T-helper 2 cell treated with Interferon-gamma antibody and Interleukin-4, amounts not matched to agents 100 ng/mL and 5 ng/mL, for 36 hours (primary cell): Measurements from ENCODE around the gene TK1. TPM values are rescaled to one million over a fixed set of nuclear protein-coding genes. Genes with fewer than 3 reads are reported as not detected.
"Not testable (repeated sequence)": the region's sequence is repeated elsewhere in the genome, so short reads cannot be mapped to it uniquely, and the experiment has no call there.

ENCODE experiments used
- intact Hi-C: fragments of 100-400 bp; cut with micrococcal nuclease; formaldehyde crosslinking; loops from one replicate; pipeline ENCODE4 v1.15.1; 2023
- total RNA-seq: library from RNA; stranded (reverse); gene quantifications from 2 replicates; pipeline ENCODE4 v1.2.3, GENCODE V29; 2022

The TK1 gene
- total RNA-seq, 1 donor from 2014 or later, result 76.1 TPM

DNA sequence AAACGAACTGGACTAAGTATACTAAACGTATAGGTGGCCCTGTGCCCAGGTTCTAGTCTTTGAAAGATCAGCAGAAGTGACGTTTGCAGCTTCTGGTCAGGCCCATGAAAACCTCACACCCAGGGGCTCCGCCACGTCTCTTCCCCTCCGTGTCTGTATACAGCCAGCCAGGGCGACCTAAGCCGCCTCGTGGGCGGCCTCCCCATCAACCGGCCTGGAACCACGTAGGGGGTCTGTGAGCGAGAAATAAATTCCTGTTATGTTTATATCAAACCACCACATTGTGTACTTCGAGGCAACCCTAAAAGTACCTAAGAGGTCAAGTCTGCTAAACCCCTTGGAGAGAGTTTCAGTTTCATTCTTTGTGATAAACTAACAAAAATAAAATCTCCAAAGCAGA lies 6.8 kb downstream of the TK1 start:
- intact Hi-C loops, result loop anchor here (10.0 kb wide), 1 partner anchor 155 kb away; no protein-coding TSS in a partner anchor

DNA sequence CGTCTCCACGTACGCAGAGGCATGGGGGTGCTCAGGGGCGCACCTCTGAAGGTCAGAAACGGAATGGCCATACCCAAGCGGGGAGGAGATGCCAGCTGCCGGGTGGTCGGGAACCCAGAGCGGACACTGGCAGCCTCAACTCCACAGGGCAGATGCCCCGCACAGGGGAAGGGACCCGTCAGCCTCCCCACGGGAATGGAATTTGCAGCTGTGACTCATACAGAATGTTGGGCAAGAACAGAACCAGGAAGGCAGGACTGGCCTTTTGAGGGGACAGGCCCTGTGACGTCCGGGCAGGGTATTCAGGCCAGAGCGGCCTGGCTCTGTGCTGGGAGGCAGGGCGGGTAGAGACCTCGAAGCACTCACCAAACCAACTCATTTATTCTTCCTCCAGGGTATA lies 7.5 kb downstream of the TK1 start:
- intact Hi-C loops, result loop anchor here (5.0 kb wide), 1 partner anchor 47 kb away; the partner anchor contains the start of gene TMC8

DNA sequence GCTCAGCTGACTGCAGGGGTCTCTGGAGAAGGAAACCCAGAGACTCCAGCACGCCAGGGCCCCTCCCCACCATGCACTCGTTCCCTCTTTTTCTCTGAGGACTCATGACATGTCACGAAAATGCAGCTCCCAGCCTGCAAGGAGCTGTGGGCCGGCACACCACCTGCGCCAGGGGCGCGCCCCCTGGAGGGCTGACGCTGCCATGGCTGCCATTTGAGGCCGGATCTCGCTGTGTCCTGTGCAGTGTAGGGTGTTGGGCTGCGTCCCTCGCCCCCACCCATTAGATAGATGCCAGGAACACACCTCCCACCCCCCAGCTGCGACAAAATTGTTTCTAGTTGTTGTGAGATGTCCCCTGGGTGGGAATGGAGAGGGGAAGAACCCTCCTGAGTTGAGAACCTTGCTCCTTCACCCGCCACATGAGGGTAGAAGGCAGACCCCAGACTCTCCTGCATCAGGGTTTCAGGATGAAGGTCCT lies 10.3 kb downstream of the TK1 start:
- intact Hi-C loops, result loop anchor here (1.0 to 5.0 kb wide), 4 partner anchors 36 to 91 kb away; partner anchors contain the start of gene TMC8

- intact Hi-C loops, result loop anchor here (5.0 kb wide), 1 partner anchor 43 kb away; the partner anchor contains the start of gene TMC8
Measured at GRCh38 chr17:78175643-78175981, 11.2 kb downstream of the TK1 start.

DNA sequence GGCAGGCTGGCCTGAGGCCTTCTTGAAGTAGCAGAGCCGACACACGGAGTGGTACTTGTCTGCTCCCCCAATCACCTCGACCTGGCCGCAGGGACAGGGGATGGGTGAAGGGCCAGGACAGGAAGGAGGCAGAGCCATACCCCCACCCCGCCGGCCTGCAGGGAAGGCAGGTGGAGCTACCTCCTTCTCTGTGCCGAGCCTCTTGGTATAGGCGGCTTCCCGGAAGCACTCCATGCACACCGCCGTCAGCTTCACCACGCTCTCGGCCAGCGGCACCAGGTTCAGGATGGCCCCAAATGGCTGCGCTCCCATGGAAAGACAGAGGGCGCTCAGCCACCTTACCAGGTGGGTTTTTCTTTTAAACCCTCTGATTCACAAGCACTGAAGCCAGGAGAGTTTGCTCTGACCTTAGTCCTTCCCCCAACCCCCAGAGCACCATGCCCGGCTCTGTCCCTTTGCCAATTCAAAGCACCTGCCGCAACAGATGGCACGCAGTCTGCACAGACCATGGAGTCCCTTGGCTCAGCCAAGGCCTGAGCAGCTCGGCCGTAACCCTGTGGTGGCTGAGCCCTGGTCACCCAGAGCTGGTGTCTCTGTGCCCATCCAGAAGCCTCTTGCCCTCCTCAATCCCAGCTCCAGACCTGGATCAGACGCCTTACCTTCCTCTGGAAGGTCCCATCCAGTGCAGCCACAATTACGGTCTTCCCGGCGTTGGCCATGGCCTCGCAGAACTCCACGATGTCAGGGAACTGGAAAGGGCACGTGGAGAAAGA lies 11.8 kb downstream of the TK1 start:
- intact Hi-C loops, result loop anchor here (5.0 kb wide), 1 partner anchor 43 kb away; the partner anchor contains the start of gene TMC8

- intact Hi-C loops, result no loop called here
Measured at GRCh38 chr17:78174346-78174869, 12.4 kb downstream of the TK1 start.

DNA sequence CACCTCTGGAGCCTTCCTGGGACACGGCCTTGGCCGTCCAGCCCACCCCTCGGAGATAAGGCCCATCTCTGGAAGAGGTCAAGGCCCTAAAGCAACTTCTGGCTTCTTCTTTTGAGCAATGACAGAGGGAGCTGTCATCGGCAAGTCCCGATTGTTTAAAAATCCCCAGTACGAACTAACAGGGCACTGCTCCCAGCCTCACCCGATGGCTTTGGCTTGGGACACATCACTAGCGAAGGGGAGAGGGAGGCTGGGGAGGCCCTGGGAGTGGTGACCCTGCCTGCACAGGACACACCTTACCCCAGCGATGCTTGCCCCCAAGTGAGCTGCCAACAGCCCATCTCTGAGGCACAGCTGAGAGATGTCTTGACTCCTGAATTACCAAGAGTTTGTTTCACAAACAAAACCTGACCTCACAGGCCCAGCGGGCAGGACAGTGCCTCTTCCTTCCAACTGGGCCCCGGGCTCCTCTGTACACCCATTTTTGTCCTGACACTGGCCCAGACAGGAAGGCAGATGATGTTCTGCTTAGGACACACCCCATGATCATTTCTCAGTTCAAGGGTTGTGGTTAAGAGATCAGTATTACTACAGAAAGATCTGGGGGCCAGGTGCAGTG lies 13.6 kb downstream of the TK1 start:
- intact Hi-C loops, result no loop called here

GRCh38 chr17:78172249-78173051 lies 14.4 kb downstream of the TK1 start:
- intact Hi-C loops, result no loop called here

DNA sequence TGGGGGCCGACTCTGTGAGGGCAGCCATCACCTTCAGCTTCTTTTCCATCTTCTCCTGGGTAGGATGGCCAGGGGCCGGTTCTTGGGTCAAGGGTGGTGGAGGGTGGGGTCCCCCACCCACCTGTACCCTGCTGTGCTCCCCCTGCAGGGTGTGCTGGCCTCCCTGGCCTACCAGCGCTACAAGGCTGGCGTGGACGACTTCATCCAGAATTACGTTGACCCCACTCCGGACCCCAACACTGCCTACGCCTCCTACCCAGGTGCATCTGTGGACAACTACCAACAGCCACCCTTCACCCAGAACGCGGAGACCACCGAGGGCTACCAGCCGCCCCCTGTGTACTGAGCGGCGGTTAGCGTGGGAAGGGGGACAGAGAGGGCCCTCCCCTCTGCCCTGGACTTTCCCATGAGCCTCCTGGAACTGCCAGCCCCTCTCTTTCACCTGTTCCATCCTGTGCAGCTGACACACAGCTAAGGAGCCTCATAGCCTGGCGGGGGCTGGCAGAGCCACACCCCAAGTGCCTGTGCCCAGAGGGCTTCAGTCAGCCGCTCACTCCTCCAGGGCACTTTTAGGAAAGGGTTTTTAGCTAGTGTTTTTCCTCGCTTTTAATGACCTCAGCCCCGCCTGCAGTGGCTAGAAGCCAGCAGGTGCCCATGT lies 15.1 kb downstream of the TK1 start:
- intact Hi-C loops, result not testable (repeated sequence)

DNA sequence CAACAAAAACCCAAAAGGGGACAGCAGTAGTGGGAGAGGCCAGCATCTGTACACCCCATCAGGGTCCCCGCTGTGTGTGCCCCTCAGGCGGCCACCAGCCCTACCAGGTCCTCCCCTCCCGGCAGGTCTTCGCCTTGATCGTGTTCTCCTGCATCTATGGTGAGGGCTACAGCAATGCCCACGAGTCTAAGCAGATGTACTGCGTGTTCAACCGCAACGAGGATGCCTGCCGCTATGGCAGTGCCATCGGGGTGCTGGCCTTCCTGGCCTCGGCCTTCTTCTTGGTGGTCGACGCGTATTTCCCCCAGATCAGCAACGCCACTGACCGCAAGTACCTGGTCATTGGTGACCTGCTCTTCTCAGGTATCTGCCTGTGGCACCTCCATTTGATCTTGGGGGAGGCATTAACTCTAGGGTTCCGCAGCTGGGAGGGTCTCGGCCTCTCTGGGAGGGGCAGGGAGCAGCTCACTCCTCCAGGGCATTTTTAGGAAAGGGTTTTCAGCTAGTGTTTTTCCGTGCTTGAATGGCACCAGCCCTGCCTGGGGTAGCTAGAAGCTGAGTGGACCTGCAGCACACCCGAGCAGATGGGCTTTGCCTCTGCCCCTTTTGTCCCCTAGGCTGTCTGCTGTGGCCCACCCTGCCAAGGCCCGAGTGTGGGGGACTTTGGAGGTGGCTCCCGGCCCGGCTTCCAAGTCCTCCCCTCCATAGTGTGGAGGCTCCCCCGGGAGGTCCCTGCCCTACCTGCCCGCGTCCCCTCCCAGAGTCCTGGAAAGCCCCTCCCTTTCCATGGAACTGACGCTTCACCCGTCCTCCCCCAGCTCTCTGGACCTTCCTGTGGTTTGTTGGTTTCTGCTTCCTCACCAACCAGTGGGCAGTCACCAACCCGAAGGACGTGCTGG lies 15.9 kb downstream of the TK1 start:
- intact Hi-C loops, result no loop called here

DNA sequence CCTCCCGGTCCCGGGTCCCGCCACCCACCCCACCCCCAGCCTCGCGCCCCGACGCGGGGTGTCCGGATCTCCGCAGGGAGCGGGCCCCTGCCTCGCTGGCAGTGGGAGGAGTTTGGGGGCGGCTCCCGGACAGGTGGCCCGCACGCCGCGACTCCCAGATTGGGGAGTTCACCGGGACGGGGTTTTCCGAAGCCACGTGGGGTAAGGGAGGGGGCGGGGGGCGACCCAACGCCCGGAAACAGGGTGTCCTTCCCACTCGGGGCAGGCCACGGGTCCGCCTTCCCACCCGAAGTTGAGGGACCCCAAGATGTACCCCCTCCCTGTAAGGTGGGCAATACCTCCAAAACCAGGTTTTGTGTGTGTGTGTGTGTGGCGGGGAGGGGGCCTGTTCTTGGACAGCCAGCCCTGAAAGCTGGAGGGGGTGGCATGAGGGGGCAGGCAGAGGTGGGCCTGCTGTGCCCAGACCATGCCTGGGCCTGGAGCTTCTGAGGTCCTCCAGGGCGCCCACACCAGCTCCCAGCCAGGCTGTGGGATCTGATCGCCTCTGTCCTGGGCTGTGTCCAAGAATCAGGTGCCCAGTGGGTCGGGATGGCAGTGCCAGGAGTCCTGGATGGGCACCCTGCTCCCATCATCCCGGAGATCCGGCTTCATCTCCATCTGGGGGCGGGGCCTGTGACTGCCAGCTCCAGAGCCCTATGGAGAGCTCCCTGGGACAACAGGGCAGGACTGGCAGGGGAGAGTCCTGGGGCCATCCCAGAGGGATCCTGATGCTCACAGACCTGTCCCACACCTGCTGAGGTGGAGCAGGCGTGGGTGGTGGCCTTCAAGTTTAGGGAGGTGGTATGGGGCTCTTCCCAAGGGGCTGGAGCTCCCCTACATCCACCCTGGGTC lies 17.7 kb downstream of the TK1 start:
- intact Hi-C loops, result loop anchor here (2.0 kb wide), 1 partner anchor 18 kb away; the partner anchor contains the start of genes AFMID and TK1

DNA sequence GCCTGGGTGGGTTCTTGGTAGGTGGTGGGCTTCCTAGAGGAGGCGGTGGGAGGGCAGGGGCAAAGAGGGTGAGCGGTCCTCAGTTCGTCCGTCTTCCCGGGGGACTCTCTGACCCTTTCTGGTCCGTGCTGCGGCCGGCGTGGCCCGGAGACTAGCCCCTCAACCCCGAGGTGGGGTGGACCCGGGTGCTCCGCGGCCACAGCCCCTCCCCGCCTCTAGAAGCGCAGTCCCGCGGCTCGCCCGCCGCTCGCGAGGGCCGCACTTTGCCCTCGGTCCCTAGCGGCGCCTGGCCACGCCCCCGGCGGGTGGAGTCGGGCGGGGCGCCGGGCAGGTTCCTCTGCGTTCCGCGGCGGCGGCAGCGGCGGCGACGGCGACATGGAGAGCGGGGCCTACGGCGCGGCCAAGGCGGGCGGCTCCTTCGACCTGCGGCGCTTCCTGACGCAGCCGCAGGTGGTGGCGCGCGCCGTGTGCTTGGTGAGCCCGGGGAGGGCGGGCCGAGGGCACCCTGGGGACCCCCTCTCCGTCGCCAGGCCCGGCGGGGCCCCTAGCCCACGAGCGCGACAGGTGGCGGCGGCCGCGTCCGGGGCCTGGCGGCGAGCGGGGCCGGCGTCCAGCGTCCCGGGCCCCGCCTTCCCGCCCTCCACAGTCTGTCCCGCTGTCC lies 18.5 kb downstream of the TK1 start, which contains the start of gene SYNGR2:
SYNGR2 (plus strand) TSS at position 340 of the 661 bp plus-strand sequence; CDS start at position 376, 36 bp downstream.
- intact Hi-C loops, result loop anchor here (2.0 kb wide), 1 partner anchor 18 kb away; the partner anchor contains the start of genes AFMID and TK1

GRCh38 chr17:78166416-78166815 lies 20.4 kb downstream of the TK1 start:
- intact Hi-C loops, result no loop called here

GRCh38 chr17:78164748-78165607 lies 21.9 kb downstream of the TK1 start:
- intact Hi-C loops, result no loop called here

GRCh38 chr17:78163881-78164747 lies 22.7 kb downstream of the TK1 start:
- intact Hi-C loops, result no loop called here

DNA sequence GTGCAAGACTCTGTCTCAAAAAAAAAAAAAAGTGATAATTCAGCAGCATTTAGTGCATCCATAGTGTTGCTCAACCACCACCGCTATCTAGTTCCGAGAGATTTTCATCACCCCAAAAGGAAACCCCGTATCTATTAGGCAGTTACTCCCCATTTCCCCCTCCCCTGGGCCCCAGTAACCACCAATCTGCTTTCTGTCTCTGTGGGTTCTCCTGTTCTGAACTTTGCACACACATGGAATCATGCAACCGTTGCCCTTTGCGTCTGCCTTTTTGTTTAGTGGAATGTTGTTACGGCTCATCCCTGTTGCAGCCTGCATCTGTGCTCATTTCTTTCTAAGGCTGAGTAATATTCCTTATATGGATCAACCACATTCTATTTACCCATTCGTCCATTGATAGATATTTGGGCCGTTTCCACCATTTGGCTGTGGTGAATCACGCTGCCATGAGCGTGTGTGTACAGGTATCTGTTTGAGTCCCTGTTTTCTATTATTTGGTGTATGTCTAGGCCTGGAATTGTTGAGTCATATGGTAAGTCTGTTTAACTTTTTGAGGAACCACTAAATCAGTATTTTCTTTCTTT lies 27.2 kb downstream of the TK1 start:
- intact Hi-C loops, result no loop called here
